GM19023 (cell line): ENCODE results near the gene GFOD2.
A peak's percentile ranks its signal among the peaks of the same experiment; 100 is the strongest.
"Not testable (repeated sequence)": the region's sequence is repeated elsewhere in the genome, so short reads cannot be mapped to it uniquely, and the experiment has no call there.

ENCODE experiments used
- ATAC-seq: cut with Tn5 transposase; IDR thresholded peaks from one replicate; pipeline ENCODE4 v1.9.1; 2021; ENCODE audit warnings: mild to moderate bottlenecking, moderate library complexity; ENCODE audit not compliant: unreplicated experiment

The GFOD2 gene, protein sequence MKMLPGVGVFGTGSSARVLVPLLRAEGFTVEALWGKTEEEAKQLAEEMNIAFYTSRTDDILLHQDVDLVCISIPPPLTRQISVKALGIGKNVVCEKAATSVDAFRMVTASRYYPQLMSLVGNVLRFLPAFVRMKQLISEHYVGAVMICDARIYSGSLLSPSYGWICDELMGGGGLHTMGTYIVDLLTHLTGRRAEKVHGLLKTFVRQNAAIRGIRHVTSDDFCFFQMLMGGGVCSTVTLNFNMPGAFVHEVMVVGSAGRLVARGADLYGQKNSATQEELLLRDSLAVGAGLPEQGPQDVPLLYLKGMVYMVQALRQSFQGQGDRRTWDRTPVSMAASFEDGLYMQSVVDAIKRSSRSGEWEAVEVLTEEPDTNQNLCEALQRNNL

DNA sequence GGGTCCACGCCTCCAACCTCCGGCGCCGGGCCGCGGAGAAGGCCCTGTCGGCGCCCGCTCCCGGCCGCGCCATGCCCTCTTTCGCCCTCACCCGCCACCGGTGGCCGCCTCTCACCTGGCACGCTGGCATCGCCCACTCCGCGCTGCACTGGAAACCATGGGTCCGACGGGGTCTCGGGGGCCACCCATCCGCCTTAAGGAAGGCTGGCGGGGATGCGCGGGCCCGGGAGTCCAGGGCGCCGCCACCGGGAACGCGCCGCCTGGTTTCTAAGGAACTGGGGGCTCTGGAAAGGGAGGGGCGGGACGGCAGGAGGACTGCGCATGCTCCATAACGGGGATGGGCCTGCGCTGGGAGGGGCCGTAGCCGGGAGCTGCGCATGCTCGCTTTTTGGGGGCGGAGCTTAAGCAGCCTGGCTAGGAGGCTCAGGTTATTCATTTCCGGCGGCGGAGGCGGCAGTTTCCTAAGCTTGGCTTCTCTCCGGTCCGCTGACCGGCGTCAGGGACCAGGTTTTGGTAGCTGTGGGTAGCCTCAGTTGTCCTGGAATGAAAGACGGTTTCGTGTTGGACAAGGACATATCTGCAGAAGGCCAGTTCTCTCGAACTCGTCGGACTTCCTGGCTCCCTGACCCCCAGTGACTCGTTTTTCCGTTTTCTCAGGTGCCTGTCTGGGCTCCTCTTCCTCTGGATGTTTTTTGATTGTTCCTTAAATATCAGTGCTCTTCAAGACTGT, at the start of gene GFOD2:
Gene GFOD2, minus strand, starts transcription at position 269 of the 730 bp plus-strand sequence. CDS start 33,601 bp downstream, outside the sequence.
- peak; percentile 89 for ATAC-seq

DNA sequence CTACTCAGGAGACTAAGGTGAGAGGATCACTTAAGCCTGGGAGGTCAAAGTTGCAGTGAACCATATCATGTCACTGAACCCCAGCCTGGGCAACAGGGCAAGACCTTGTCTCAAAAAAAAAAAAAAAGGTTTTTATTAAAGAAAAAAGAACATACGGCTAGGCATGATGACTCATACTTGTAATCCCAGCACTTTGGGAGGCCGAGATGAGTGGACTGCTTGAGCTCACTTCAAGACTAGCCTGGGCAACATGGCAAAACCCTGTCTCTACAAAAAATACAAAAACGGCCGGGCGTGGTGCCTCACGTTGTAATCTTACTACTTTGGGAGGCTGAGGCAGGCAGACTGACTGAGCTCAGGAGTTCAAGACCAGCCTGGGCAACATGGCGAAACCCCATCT, 48.8 kb upstream of the GFOD2 start:
- no peak for ATAC-seq

DNA sequence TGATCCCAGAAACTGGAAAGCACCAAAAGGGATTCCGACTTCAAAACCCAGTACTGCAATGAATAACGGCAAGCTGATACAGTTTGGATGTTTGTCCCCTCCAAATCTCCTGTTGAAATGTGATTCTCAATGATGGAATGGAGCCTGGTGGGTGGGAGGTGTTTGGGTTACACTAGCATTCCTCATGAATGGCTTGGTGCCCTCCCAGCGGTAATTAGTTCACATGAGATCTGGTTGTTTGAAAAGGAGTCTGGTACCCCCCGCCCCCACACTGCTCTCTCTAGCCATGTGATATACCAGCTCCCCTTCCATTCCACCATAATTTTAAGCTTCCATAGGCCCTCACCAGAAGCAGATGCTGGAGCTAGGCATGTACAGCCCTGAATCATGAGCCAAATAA, 47.2 kb upstream of the GFOD2 start:
- no peak for ATAC-seq

DNA sequence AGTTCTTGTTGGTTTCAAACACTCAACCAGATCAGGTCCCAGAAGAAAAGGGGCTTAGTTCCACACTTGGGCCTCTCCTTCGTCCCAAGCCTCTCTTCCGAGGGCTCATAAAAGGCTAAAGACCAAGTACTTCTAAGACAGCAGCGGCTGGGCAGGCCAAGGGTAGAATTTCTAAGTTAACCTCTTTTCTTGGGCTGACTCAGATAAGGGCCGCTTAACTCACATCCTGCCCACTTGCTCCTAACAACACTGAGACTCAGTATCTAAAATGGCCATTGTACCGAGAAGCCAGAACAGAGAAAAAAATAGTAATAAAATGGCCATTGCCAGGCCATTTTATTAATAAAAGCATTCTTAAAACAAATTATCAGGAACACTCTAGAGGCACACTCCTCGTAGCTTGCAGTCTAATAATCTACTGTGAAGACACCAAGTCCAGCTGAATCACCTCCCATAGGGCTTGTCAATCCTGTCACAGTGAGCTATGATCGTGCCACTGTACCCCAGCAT, 45.1 kb upstream of the GFOD2 start:
- ATAC-seq: no peak

DNA sequence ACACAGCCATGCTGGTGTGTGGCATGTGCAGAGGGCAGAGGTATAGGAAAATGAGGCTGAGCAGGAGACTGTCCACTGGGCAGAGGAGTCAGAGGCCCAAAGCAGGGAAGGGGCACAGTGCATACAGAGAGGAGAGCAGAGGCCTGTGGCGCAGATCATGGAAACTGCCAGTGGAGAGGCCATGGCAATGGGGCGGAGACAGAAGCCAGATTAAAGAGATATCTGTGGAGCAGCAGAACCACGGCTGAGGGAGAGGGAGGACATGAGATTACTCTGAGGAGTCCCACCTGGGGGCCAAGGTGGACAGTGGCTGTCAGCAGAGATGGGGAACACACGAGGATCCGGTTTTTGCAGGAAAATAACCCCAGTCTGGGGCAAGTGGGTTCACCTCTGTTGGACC, 44.0 kb upstream of the GFOD2 start:
- ATAC-seq: no peak

DNA sequence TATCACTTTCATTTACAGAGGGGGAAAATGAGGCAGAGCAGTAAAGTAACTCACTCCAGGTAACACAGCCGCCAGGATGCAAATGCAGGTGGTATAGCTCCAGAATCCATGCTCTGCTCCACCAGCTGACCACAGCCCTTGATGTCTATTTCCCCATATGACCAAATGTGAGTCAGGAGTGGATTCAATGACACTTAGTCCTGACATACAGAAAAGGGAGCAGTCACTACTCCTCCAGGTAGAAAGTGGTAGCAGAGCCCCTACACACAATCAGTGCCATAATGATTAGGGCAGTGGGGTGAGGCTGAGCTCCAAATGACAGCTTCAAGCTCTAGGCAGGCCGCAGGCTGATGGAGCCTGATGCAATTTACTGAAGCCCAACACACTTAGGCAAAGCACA, 43.3 kb upstream of the GFOD2 start:
- no peak for ATAC-seq

DNA sequence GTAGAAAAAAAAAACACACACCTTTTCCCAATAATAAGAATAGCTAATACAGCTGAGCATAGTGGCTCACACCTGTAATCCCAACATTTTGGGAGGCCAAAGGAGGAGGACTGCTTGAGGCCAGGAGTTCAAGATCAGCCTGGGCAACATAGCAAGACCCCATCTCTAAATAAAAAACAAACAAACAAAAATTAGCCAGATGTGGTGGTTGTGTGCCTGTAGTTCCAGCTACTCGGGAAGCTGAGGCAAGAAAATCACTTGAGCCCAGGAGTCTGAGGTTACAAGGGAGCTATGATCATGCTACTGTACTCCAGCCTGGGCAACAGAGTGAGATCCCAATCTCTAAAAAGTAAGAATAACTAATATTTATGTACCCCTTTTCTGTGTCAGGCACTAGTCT, 42.8 kb upstream of the GFOD2 start:
- no peak for ATAC-seq

DNA sequence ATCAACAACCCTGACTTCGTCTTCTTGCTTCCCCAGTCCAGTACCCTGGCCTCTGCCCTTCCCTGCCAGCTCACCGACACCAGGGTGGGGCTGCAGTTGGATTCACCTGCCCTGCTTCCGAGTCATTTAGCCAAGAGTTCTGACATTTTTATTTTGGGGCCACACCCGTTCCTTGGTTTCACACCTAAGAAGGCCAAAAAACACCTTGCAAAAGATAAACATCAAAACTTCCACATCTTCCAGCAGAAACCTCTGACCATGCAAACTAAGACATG, 41.8 kb upstream of the GFOD2 start:
- ATAC-seq: no peak

DNA sequence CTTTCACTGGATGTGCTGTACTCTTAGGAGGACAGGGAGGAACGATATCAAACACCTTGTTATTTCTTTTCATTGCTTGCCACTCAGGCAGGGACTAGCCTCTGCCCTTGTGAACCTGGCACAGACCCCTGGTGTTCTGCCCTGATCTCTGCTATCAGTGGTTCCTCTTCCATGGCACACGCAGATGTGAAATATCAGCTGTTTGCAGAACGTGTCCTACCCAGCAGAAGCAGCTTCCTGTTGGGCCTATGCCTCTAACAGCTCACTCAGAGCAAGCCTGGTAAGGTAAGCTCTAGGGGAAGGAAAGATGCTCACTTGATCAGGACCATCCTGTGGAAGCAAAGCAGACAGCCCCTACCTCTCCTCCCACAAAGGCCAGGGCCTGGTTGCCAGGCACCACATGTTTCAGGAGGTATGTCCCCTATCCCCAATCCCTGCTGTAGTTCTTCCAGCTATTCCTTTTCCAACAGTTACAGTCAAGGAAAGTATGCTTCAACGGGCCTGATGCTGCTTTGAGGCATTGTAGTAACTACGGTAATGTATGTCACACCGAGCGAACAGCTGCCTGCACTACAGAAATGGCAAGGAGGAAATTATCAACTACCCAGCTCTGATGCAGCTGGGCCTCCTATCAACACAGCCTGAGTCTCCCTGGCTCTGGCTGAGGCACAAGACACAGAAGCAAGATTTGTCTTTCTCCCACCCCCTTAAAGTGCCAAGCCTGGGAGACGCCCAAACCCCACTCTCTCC, 41.3 kb upstream of the GFOD2 start:
- ATAC-seq: no peak

DNA sequence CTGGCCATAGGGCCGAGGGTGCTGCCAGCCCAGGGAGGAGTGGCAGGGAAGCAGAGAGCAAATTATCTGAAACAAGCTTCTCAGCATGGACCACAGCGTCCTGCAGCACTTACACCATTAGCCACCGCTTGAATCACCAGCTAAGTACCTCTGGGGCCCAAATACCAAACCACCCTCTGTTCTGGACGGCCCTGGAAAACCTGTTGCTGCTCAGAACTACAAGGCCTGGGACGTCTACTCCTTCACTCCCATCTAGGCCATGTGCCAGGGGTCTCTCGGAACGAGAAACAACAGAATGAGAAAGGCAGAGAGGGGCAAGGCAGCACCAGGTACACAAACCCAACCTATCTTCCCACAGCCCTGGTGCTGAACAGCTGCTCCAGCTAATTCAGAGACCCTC, 39.9 kb upstream of the GFOD2 start:
- ATAC-seq: no peak

DNA sequence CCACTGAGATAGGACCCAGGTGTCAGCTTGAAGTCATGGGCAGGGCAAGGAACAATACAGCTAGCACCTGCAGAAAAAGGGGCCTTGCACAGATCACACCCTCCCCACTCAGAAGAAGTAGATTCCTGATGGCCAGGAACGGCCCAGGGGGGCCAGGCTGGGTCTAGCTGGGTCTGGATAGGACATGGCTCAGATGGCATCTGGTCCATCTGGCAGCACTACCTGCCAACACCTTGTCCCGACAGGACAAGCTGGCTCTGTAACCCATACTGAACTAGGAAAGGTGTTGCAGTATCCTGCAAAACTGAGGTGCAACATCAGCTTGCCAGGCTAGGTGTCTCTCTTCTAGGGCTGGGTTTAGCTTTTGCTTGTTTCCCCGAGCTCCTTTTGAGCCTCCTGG, 38.9 kb upstream of the GFOD2 start:
- ATAC-seq: no peak

DNA sequence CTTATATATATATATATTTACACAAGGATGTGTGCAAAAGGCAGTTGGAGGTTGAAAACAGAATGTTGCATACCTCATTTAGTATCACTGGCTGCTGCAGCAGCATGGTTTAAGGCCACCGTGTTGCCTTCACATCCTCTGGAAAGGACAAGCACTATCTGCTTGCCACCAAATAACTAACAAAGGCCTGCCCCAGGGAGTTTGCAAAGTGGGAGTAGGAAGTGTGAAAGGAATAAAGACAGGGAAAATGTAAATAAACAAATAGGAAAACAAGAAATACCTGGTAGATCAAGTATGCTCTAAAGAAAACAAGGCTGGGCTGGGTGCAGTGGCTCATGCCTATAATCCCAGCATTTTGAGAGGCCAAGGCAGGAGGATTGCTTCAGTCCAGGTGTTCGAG, 33.5 kb upstream of the GFOD2 start:
- no peak for ATAC-seq

DNA sequence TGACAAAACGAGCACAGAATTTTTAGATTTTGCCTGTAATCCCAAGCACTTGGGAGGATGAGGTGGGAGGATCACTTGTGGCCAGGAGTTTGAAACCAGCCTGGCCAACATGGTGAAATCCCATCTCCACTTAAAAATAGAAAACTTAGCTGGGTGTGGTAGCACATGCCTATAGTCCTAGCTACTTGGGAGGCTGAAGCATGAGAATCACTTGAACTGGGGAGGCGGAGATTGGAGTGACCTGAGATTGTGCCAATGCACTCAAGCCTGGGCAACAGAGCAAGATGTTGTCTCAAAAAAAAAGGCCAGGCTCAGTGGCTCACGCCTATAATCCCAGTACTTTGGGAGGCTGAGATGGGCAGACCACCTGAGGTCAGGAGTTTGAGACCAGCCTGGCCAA, 32.2 kb upstream of the GFOD2 start:
- ATAC-seq: not testable (repeated sequence)

DNA sequence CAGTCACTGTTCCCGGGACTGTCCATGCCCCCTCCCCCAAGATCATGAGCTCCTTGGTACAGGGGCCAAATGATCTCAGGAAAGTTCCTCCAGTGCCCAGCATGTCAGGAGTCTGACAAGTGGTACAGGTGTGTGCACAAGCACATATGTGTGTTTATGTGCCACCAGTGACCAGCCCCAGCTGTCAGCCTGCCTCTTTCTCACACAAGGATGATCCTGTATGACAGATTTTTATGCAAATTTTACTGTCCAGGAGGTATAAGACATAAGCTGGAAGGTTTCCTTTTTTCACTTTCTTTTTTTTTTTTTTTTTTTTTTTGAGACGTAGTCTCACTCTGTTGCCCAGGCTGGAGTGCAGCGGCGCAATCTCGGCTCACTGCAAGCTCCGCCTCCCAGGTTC, 31.4 kb upstream of the GFOD2 start:
- ATAC-seq: peak; percentile 66

DNA sequence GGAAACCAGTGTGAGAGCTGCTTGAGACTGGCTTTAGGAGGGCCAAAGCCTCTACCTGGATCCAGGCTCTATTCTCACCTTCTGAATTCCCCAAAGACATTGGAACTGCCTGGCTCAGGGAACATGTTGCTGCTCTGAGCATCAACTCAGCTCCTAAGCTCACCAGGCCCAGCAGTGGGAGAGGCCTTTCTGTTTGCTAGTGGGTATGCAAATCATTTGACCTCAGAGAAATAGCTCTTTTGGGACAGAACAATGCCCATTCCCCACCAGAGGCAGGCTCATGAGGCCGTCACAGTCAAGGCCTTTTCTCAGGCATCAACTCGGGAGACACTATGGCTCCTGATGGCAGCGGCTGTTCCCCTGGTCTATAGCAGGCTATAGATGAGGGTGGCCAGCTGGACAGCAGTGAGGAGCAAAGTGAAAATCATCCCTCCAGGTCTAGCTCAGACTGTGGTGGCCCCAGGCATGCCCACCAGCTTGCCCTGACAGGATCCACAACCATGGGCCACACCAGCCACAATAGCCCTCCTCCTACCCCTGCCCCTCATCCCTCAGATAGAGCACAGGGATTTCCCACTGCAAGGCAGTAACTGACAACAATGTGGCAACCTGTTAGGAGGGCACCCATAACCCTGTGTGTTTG, 30.4 kb upstream of the GFOD2 start:
- ATAC-seq: no peak

DNA sequence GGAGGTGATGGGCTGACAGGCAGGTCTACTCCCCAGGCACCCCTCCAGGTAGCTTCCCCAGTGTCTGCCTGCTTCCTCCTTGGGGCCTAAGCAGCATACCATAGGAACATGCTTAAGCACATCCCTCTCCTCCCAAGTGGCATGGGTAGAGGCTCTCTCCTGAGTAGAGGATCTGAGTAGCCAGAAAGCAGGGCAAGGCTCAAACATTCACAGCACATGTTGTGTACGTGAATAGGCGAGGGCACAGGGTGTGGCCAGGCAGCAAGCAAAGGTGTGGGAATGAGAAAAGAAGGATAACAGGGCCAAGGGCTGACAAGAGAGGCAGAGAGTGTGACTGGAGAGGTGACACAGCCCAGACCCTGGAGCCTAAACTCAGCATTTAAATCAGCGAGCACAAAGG, 29.7 kb upstream of the GFOD2 start:
- no peak for ATAC-seq

DNA sequence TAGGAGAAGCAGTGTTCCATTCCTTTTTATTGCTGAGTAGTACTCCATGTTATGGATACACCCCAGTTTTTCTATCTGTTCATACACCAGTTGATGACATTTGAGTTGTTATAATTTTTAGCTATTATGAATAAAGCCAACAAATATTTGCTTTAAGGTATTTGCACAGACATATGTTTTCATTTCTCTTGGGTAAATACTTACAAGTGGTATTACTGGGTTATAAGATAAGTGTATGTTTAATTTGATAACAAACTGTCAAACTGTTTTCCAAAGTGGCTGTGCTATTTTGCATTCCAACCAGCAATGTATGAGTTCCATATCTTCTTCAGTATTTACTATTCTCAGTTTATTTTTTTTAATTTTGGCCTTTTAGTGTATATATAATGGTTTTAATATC, 27.7 kb upstream of the GFOD2 start:
- no peak for ATAC-seq

DNA sequence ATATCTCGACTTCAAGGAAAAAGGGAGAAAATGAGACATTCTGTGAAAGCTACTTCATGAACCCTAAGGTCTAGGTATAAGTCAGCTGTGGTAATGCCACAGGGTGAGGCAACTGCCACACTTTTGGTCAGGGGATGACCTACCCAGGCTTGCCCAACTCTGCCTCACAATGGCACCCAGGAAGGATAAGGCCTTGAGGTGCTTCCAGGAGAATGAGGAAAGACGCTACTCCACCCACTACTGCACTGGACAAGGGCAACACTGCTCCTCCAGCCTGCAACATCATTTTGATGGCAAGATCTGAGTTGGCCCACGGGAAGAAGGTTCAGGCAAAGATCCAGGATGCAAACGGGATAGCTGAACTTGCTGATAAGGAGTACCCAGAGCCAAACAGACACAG, 22.0 kb upstream of the GFOD2 start:
- no peak for ATAC-seq

DNA sequence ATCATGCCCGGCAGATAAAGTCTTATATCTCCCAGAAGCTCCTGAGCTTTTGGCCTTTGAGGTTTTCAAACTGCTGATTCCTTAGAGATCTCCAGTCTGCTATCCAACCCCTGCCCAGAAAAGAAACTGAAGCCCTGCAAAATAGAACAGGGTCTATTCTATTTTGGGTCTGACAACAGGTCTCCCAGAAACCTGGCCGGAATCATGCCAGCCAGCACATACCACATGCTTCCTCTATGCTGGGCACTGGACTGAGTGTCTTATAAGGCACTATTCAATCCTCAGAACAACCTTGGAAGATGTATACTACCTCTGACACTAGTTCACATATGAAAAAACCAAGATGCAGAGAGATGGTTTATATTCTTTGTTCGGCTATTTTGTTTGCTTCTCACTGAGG, 21.3 kb upstream of the GFOD2 start:
- no peak for ATAC-seq

DNA sequence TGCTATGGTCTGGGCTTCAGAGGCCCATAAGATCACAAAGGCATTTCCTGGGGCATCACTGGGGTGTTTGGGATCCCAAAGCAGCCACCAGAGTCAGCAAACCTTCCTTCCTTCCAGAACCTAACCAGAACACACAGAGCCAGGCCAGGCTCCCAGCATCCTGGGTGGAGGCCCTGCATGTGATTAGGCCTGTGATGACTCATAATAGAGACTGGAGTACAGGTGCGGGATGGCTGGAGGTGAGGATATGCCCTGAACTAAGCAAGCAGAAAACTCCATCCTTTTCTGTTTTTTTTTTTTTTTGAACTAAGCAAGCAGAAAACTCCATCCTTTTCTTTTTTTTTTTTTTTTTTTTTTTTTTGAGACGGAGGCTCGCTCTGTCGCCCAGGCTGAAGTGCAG, 17.7 kb upstream of the GFOD2 start:
- ATAC-seq: no peak

DNA sequence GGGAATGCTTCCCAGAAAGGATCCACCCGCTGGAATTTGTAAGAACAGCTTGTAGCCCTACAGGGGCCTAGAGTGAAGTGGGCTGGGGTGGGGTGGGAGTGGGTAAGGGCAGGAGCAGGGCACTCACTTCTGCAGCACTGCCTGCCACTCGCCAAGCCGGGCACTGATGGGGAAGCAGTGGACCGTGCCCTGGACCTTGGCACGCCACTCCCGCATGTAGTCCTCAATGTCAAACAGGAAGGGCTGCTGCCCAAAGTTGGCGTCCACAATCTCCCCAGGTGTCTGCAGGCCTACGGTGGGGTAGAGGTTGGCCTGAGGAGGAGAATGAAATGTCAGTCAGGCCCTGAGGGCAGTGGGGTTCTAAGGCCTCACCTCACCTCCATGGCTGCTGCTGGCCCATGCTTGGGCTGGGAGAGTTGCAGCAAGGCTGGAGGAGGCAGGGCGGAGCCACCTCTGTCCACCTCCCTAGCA, 15.7 kb upstream of the GFOD2 start:
- ATAC-seq: no peak
